ENCODE data around the gene SH3BGRL3.

GRCh38 chr1:26297057-26297790 lies 17.3 kb downstream of the SH3BGRL3 start:
- TF ChIP-seq GATA2 (IDR thresholded peaks at IDR 0.05; ENCODE audit: low read depth, low read length) = no peak
- TF ChIP-seq GATA3 (IDR thresholded peaks at IDR 0.05; ENCODE audit: low read depth, low read length) = no peak
